ENCODE results near the gene CEP290.
"Not testable (repeated sequence)": the region's sequence is repeated elsewhere in the genome, so short reads cannot be mapped to it uniquely, and the experiment has no call there.

CEP290 gene

GRCh38 chr12:88031161-88031560 lies 110.7 kb downstream of the CEP290 start:
- H4K91ac ChIP-seq (ENCODE audit: low read depth, low read length, poor library complexity); H2BK120ac ChIP-seq (ENCODE audit: low read depth, low read length); H3K36me3 ChIP-seq (replicated peaks in 1 of 2; ENCODE audit: control insufficient read depth in 2 of 2, insufficient read depth in 2 of 2, low read length in 2 of 2); H4K8ac ChIP-seq (ENCODE audit: low read depth, low read length); H3K23ac ChIP-seq (ENCODE audit: low read depth, low read length, poor library complexity); H2AK5ac ChIP-seq (ENCODE audit: low read depth, low read length); H2AFZ ChIP-seq (ENCODE audit: low read length); H3K4me1 ChIP-seq (ENCODE audit: control insufficient read depth in 2 of 2, insufficient read depth in 1 of 2, low read depth in 1 of 2, low read length in 2 of 2); H3K27me3 ChIP-seq (ENCODE audit: control insufficient read depth in 3 of 3, insufficient read depth in 3 of 3, low read depth in 1 of 3, low read length in 3 of 3); H3K4me2 ChIP-seq (ENCODE audit: insufficient read depth, low read length, poor library complexity, severe bottlenecking); H3K27ac ChIP-seq (replicated peaks; ENCODE audit: low read length); H3K9ac ChIP-seq (ENCODE audit: low read depth, low read length, poor library complexity); H3K9me3 ChIP-seq (replicated peaks in 1 of 2; ENCODE audit: control insufficient read depth in 2 of 2, insufficient read depth in 1 of 2, low read depth in 1 of 2, low read length in 2 of 2); H3K4ac ChIP-seq (ENCODE audit: low read length); H2BK5ac ChIP-seq (ENCODE audit: low read length); H3K4me3 ChIP-seq (ENCODE audit: low read length in 2 of 2); H3K79me1 ChIP-seq (ENCODE audit: low read depth, low read length); H2BK15ac ChIP-seq (ENCODE audit: low read length); H2BK12ac ChIP-seq (ENCODE audit: low read length); DNase-seq (ENCODE audit: low spot score); H3K18ac ChIP-seq (ENCODE audit: low read length); H3K14ac ChIP-seq (ENCODE audit: low read length): not testable (repeated sequence)
- WGBS, 2 donors (ENCODE audit: extremely low coverage in 2 of 2, insufficient read length in 2 of 2, insufficient replicate concordance in 1 of 2): no CpG with 5 or more reads among the region's 3 CpGs

- Histone ChIP-seq H3K9me3 (replicated peaks in 1 of 2; ENCODE audit: control insufficient read depth in 2 of 2, insufficient read depth in 1 of 2, low read depth in 1 of 2, low read length in 2 of 2) (peaks cover 0 to 3% of the 10 kb centered on the region in 2 donors), H3K27me3 (ENCODE audit: control insufficient read depth in 3 of 3, insufficient read depth in 3 of 3, low read depth in 1 of 3, low read length in 3 of 3) (no peaks in the 10 kb centered on the region), H3K36me3 (replicated peaks in 1 of 2; ENCODE audit: control insufficient read depth in 2 of 2, insufficient read depth in 2 of 2, low read length in 2 of 2) (no peaks in the 10 kb centered on the region), H2BK5ac (ENCODE audit: low read length) (no peak within 1 kb of the TSS), H3K18ac (ENCODE audit: low read length) (no peak within 1 kb of the TSS), H2BK120ac (ENCODE audit: low read depth, low read length) (no peak within 1 kb of the TSS), H2BK15ac (ENCODE audit: low read length) (no peak within 1 kb of the TSS), H4K91ac (ENCODE audit: low read depth, low read length, poor library complexity) (no peak within 1 kb of the TSS), H3K27ac (replicated peaks; ENCODE audit: low read length) (no peak within 1 kb of the TSS), H2AK5ac (ENCODE audit: low read depth, low read length) (no peak within 1 kb of the TSS), H3K23ac (ENCODE audit: low read depth, low read length, poor library complexity) (no peak within 1 kb of the TSS), H2BK12ac (ENCODE audit: low read length) (no peak within 1 kb of the TSS), H3K4me1 (ENCODE audit: control insufficient read depth in 2 of 2, insufficient read depth in 1 of 2, low read depth in 1 of 2, low read length in 2 of 2) (no peaks in the 10 kb centered on the region), H3K4me2 (ENCODE audit: insufficient read depth, low read length, poor library complexity, severe bottlenecking) (no peak within 1 kb of the TSS), H3K9ac (ENCODE audit: low read depth, low read length, poor library complexity) (no peak within 1 kb of the TSS), H3K79me1 (ENCODE audit: low read depth, low read length) (no peaks in the 10 kb centered on the region), H4K8ac (ENCODE audit: low read depth, low read length) (no peak within 1 kb of the TSS), H3K4ac (ENCODE audit: low read length) (no peak within 1 kb of the TSS), H3K4me3 (ENCODE audit: low read length in 2 of 2) (no peak within 1 kb of the TSS), H2AFZ (ENCODE audit: low read length) (no peak within 1 kb of the TSS), H3K14ac (ENCODE audit: low read length) (no peak within 1 kb of the TSS)
- DNase-seq (ENCODE audit: low spot score): no peak
- no CpG with 5 or more reads among the region's 3 CpGs for WGBS, 2 donors (ENCODE audit: extremely low coverage in 2 of 2, insufficient read length in 2 of 2, insufficient replicate concordance in 1 of 2)
Observed at GRCh38 chr12:88029093-88029665, 112.7 kb downstream of the CEP290 start, which contains the start of gene C12orf50. Gene C12orf50 (minus strand): TSS chr12:88029401. CDS start chr12:88026962, 2,439 bp downstream.

- H3K27me3 ChIP-seq (ENCODE audit: control insufficient read depth in 3 of 3, insufficient read depth in 3 of 3, low read depth in 1 of 3, low read length in 3 of 3): no peaks in the 10 kb centered on the region
- no peak overlapping the region for H2BK5ac ChIP-seq (ENCODE audit: low read length)
- no peak overlapping the region for H3K4me3 ChIP-seq (ENCODE audit: low read length in 2 of 2)
- no peak overlapping the region for H3K9ac ChIP-seq (ENCODE audit: low read depth, low read length, poor library complexity)
- H3K18ac ChIP-seq (ENCODE audit: low read length): no peak overlapping the region
- no peaks in the 10 kb centered on the region for H3K9me3 ChIP-seq (replicated peaks in 1 of 2; ENCODE audit: control insufficient read depth in 2 of 2, insufficient read depth in 1 of 2, low read depth in 1 of 2, low read length in 2 of 2)
- no peak overlapping the region for H4K8ac ChIP-seq (ENCODE audit: low read depth, low read length)
- no peak overlapping the region for H4K91ac ChIP-seq (ENCODE audit: low read depth, low read length, poor library complexity)
- H3K23ac ChIP-seq (ENCODE audit: low read depth, low read length, poor library complexity): no peak overlapping the region
- no peaks in the 10 kb centered on the region for H3K79me1 ChIP-seq (ENCODE audit: low read depth, low read length)
- no CpG with 5 or more reads among the region's 1 CpG for WGBS, 2 donors (ENCODE audit: extremely low coverage in 2 of 2, insufficient read length in 2 of 2, insufficient replicate concordance in 1 of 2)
- DNase-seq (ENCODE audit: low spot score): no peak
- H2BK15ac ChIP-seq (ENCODE audit: low read length): no peak overlapping the region
- no peak overlapping the region for H3K4ac ChIP-seq (ENCODE audit: low read length)
- no peaks in the 10 kb centered on the region for H3K36me3 ChIP-seq (replicated peaks in 1 of 2; ENCODE audit: control insufficient read depth in 2 of 2, insufficient read depth in 2 of 2, low read length in 2 of 2)
- no peak overlapping the region for H2AFZ ChIP-seq (ENCODE audit: low read length)
- no peaks in the 10 kb centered on the region for H3K4me1 ChIP-seq (ENCODE audit: control insufficient read depth in 2 of 2, insufficient read depth in 1 of 2, low read depth in 1 of 2, low read length in 2 of 2)
- H3K14ac ChIP-seq (ENCODE audit: low read length): no peak overlapping the region
- H2AK5ac ChIP-seq (ENCODE audit: low read depth, low read length): no peak overlapping the region
- no peak overlapping the region for H2BK12ac ChIP-seq (ENCODE audit: low read length)
- H2BK120ac ChIP-seq (ENCODE audit: low read depth, low read length): no peak overlapping the region
- H3K4me2 ChIP-seq (ENCODE audit: insufficient read depth, low read length, poor library complexity, severe bottlenecking): no peak overlapping the region
- H3K27ac ChIP-seq (replicated peaks; ENCODE audit: low read length): no peak overlapping the region
Observed at GRCh38 chr12:88026196-88026595, 115.7 kb downstream of the CEP290 start.

- no peak overlapping the region for H2BK120ac ChIP-seq (ENCODE audit: low read depth, low read length)
- H3K36me3 ChIP-seq (replicated peaks in 1 of 2; ENCODE audit: control insufficient read depth in 2 of 2, insufficient read depth in 2 of 2, low read length in 2 of 2): no peaks in the 10 kb centered on the region
- H4K91ac ChIP-seq (ENCODE audit: low read depth, low read length, poor library complexity): no peak overlapping the region
- H2AFZ ChIP-seq (ENCODE audit: low read length): no peak overlapping the region
- no peaks in the 10 kb centered on the region for H3K9me3 ChIP-seq (replicated peaks in 1 of 2; ENCODE audit: control insufficient read depth in 2 of 2, insufficient read depth in 1 of 2, low read depth in 1 of 2, low read length in 2 of 2)
- H4K8ac ChIP-seq (ENCODE audit: low read depth, low read length): no peak overlapping the region
- H3K27ac ChIP-seq (replicated peaks; ENCODE audit: low read length): no peak overlapping the region
- DNase-seq (ENCODE audit: low spot score): no peak
- H2BK15ac ChIP-seq (ENCODE audit: low read length): no peak overlapping the region
- no peak overlapping the region for H3K4me3 ChIP-seq (ENCODE audit: low read length in 2 of 2)
- no peak overlapping the region for H3K23ac ChIP-seq (ENCODE audit: low read depth, low read length, poor library complexity)
- no peak overlapping the region for H3K14ac ChIP-seq (ENCODE audit: low read length)
- no peaks in the 10 kb centered on the region for H3K27me3 ChIP-seq (ENCODE audit: control insufficient read depth in 3 of 3, insufficient read depth in 3 of 3, low read depth in 1 of 3, low read length in 3 of 3)
- no peak overlapping the region for H3K4me2 ChIP-seq (ENCODE audit: insufficient read depth, low read length, poor library complexity, severe bottlenecking)
- no peak overlapping the region for H2BK5ac ChIP-seq (ENCODE audit: low read length)
- no peaks in the 10 kb centered on the region for H3K4me1 ChIP-seq (ENCODE audit: control insufficient read depth in 2 of 2, insufficient read depth in 1 of 2, low read depth in 1 of 2, low read length in 2 of 2)
- no CpG with 5 or more reads among the region's 3 CpGs for WGBS, 2 donors (ENCODE audit: extremely low coverage in 2 of 2, insufficient read length in 2 of 2, insufficient replicate concordance in 1 of 2)
- H3K79me1 ChIP-seq (ENCODE audit: low read depth, low read length): no peaks in the 10 kb centered on the region
- no peak overlapping the region for H3K9ac ChIP-seq (ENCODE audit: low read depth, low read length, poor library complexity)
- H2AK5ac ChIP-seq (ENCODE audit: low read depth, low read length): no peak overlapping the region
- no peak overlapping the region for H3K18ac ChIP-seq (ENCODE audit: low read length)
- H3K4ac ChIP-seq (ENCODE audit: low read length): no peak overlapping the region
- H2BK12ac ChIP-seq (ENCODE audit: low read length): no peak overlapping the region
Observed at GRCh38 chr12:88017964-88018363, 123.9 kb downstream of the CEP290 start.

All from neuronal stem cell (in vitro differentiated cells).